Ovary (tissue), 9 donors: ENCODE results near the gene ALX4. TPM values are rescaled to one million over a fixed set of nuclear protein-coding genes. Genes with fewer than 3 reads are reported as not detected.

Experiments
- DNase-seq, 5 donors: peaks; one replicate each; pipeline ENCODE4 v3.0.0-alpha.2; 2019 to 2020
- H3K27ac ChIP-seq, 2 donors: fragments of 200-600 bp; one replicate each; pipeline versions ENCODE4 v1.5.1 to v1.8.0; 2019 to 2022
- H3K27me3 ChIP-seq: fragments of 200-600 bp; one replicate; pipeline ENCODE4 v1.8.0; 2022
- H3K36me3 ChIP-seq: fragments of 200-600 bp; sonication (generic); one replicate; pipeline ENCODE4 v1.5.1; 2019
- H3K4me1 ChIP-seq: one replicate; pipeline ENCODE4 v1.8.1; 2013; ENCODE audit warnings: mild to moderate bottlenecking, moderate library complexity; ENCODE audit not compliant: insufficient read depth
- H3K4me3 ChIP-seq: fragments of 200-600 bp; sonication (generic); one replicate; pipeline ENCODE4 v1.5.1; 2017
- H3K9me3 ChIP-seq, 2 donors: fragments of 200-600 bp in 1 of 2; sonication (generic) in 1 of 2; one replicate each; pipeline versions ENCODE4 v1.5.1 to v1.8.1; 2013 to 2019; ENCODE audit warnings: mild to moderate bottlenecking in 1 of 2, moderate library complexity in 1 of 2
- EP300 ChIP-seq: sonication (generic); formaldehyde crosslinking; IDR thresholded peaks from one replicate; pipeline ENCODE4 v1.6.1; 2017; ENCODE audit warnings: antibody characterized with exemption
- POLR2A ChIP-seq: fragments of 450-650 bp; IDR thresholded peaks from one replicate; pipeline ENCODE4 v1.6.1; 2017; ENCODE audit warnings: antibody characterized with exemption, mild to moderate bottlenecking, moderate library complexity
- whole genome bisulfite sequencing, 3 donors: extraction: QIAGEN DNeasy Blood & Tissue Kit in 1 of 3; methylation state at CpG; one replicate each; pipeline versions ENCODE4 v1.1.5 to v1.1.7; 2013 to 2017; 5-methylcytosine and 5-hydroxymethylcytosine counted together
- intact Hi-C, 4 donors: fragments of 100-400 bp; cut with DNase I; formaldehyde crosslinking; loops; one replicate each; pipeline versions ENCODE4 v1.11.0 to v1.15.1; 2022 to 2023
- polyA plus RNA-seq, 2 donors: library from polyadenylated mRNA; stranded (reverse); fragments of 200-250 nt in 1 of 2; fragments of 350-450 nt in 1 of 2; fragmentation: Illumina TruSeq in 1 of 2; extraction: RNeasy Lipid Tissue Mini Kit (QIAGEN cat#74804) in 1 of 2; gene quantifications; one replicate each; pipeline ENCODE4 v1.2.3, GENCODE V29; 2013 to 2014
- total RNA-seq, 7 donors: library from RNA; depleted of rRNA in 2 of 7; stranded (reverse); fragments of >200 nt in 2 of 7; fragmentation: NEBNext Ultra II Directional in 3 of 7; extraction: Animal tissue kit (Norgen Biotek cat#: 25700) in 3 of 7; gene quantifications; one replicate each; pipeline versions ENCODE4 v1.1.0 to v1.2.4, GENCODE V29; 2016 to 2023
- TF ChIP-seq, protein P1 (sequence below), 3 donors: fragments of 450-650 bp in 2 of 3; fragments of 200-600 bp in 1 of 3; IDR thresholded peaks; one replicate each; pipeline versions ENCODE4 v1.5.1 to v1.8.0; 2016 to 2022; ENCODE audit warnings: antibody characterized with exemption in 3 of 3, mild to moderate bottlenecking in 1 of 3
- donor health status: DM: no; HTN: no; CAD: no; lungs with moderate emphysema.
- donor health status: DM: no; HTN: no; CAD: no.
- donor health status: Bipolar disorder and iron deficiency.
- donor health status: DM: yes; HTN: yes; CAD: no.
- donor health status: DM: no; HTN: no; CAD: no.
- donor health status: DM: yes; HTN: yes; CAD: no.

ALX4 gene
- total and polyA plus RNA-seq, 9 donors = 0.01 to 0.18 (median 0.05) TPM; not detected in 4

DNA sequence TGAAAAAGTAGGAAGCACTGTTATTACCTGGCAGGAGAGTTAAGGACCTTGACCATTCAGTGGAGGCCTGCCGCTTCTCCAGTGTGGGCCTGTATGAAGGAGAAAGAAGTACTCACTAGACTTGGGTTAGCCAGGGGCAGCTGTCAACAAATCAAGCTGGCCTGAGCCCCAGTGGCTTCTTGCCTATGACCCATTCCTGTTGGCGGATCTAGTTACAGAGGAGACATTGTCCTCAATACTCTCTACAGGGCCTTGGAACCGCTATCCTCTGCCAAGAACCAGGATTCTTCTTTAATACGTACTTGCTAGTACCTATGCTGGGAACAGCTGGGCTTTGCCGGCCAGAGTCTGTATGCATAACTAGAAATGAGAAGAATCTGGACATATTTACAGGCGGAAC, 68.1 kb downstream of the ALX4 start:
- Histone ChIP-seq H3K27ac (no peak overlapping the region), H3K27me3 (no peaks in the 10 kb centered on the region), H3K9me3 (no peaks in the 10 kb centered on the region), H3K36me3 (no peaks in the 10 kb centered on the region), H3K4me1 (peaks cover 12% of the 10 kb centered on the region), H3K4me3 (no peak overlapping the region)
- TF ChIP-seq POLR2A (no peak), EP300 (no peak)
- TF ChIP-seq, protein P1, sequence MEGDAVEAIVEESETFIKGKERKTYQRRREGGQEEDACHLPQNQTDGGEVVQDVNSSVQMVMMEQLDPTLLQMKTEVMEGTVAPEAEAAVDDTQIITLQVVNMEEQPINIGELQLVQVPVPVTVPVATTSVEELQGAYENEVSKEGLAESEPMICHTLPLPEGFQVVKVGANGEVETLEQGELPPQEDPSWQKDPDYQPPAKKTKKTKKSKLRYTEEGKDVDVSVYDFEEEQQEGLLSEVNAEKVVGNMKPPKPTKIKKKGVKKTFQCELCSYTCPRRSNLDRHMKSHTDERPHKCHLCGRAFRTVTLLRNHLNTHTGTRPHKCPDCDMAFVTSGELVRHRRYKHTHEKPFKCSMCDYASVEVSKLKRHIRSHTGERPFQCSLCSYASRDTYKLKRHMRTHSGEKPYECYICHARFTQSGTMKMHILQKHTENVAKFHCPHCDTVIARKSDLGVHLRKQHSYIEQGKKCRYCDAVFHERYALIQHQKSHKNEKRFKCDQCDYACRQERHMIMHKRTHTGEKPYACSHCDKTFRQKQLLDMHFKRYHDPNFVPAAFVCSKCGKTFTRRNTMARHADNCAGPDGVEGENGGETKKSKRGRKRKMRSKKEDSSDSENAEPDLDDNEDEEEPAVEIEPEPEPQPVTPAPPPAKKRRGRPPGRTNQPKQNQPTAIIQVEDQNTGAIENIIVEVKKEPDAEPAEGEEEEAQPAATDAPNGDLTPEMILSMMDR (IDR thresholded peaks at IDR 0.05) = no peak
- DNase-seq = no peak
- WGBS, 3 donors = 71 to 90% (median 82%) methylated on average over 6 of the region's 6 CpGs
- intact Hi-C loops = no loop called here

DNA sequence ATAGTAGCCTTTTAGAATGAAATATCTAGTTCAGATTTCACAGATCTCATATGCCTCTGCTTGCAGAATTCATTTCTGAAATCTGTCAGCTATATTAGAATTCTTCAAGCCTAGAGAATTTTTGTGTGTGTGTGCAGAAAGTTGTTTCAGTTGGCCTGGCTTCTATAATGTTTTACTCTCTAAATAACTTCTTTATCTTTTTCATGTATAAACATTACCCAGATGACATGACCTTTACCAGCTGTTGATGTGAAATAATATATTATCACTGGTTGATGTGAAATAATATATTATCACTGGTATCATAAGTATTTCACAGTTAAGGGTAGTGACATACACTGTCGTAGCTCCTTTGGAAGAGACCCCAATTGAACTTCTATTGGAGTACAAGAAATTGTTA, 72.8 kb downstream of the ALX4 start:
- no peaks in the 10 kb centered on the region for H3K9me3 ChIP-seq
- H3K27me3 ChIP-seq = no peaks in the 10 kb centered on the region
- H3K4me1 ChIP-seq = no peaks in the 10 kb centered on the region
- H3K36me3 ChIP-seq = no peaks in the 10 kb centered on the region
- 16 to 41% (median 27%) methylated on average over 1 of the region's 1 CpG for WGBS, 3 donors
- TF ChIP-seq, protein P1 (IDR thresholded peaks at IDR 0.05) = no peak
- TF ChIP-seq POLR2A (no peak), EP300 (no peak)
- H3K27ac ChIP-seq = no peak overlapping the region
- no peak for DNase-seq
- no peak overlapping the region for H3K4me3 ChIP-seq
- intact Hi-C loops = no loop called here

DNA sequence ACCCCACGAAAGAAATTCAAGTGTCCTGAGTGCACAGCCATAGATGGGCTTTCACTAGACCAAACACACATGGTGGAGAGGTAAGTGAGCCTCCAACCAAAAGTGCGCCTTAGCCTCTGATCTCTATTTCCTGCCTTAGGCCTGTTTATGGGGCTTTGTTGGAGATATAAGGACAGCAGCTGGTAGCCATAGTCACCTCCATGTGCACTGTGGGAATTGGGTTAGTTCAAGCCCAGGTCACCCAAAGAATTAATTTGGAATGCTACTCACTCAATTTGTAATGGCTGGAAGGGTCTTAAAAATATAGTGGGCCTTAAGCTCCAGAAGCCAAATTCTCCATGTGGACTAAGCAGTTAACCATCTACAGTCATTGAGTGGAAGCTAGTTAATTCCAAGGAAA, 73.6 kb downstream of the ALX4 start:
- Histone ChIP-seq H3K27me3 (no peaks in the 10 kb centered on the region), H3K27ac (no peak overlapping the region), H3K4me3 (no peak overlapping the region), H3K36me3 (no peaks in the 10 kb centered on the region), H3K4me1 (no peaks in the 10 kb centered on the region), H3K9me3 (no peaks in the 10 kb centered on the region)
- DNase-seq = no peak
- intact Hi-C loops = no loop called here
- TF ChIP-seq, protein P1 (IDR thresholded peaks at IDR 0.05) = no peak
- TF ChIP-seq POLR2A = no peak
- no peak for TF ChIP-seq EP300
- 95 to 97% (median 97%) methylated on average over 2 of the region's 2 CpGs for WGBS, 3 donors

DNA sequence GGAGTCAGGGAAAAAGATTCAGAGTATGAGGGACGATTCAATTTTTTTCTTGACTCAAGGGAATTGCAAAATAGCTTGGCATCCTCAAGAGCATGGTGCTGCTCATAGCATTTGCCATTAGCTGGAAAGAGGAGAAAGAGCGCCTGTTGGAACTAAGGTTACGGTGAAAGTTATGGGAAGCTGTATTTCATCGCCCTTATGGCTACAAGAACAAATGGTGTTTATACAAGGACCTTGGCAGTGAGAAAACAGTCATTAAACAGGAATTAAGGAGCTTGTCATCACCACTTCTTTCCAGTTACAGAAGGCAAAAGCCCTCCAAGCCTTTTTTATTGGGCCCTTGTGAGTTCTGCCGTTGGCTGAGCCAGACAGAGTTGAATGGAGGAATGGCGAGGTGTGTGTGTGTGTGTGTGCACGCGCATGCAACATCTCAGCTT, 74.2 kb downstream of the ALX4 start:
- WGBS, 3 donors = 82 to 91% (median 84%) methylated on average over 8 of the region's 8 CpGs
- Histone ChIP-seq H3K27me3 (no peaks in the 10 kb centered on the region), H3K4me1 (no peaks in the 10 kb centered on the region), H3K27ac (no peak overlapping the region), H3K36me3 (no peaks in the 10 kb centered on the region), H3K4me3 (no peak overlapping the region), H3K9me3 (no peaks in the 10 kb centered on the region)
- intact Hi-C loops = no loop called here
- TF ChIP-seq EP300 (no peak), POLR2A (no peak)
- TF ChIP-seq, protein P1 (IDR thresholded peaks at IDR 0.05) = no peak
- DNase-seq = no peak

DNA sequence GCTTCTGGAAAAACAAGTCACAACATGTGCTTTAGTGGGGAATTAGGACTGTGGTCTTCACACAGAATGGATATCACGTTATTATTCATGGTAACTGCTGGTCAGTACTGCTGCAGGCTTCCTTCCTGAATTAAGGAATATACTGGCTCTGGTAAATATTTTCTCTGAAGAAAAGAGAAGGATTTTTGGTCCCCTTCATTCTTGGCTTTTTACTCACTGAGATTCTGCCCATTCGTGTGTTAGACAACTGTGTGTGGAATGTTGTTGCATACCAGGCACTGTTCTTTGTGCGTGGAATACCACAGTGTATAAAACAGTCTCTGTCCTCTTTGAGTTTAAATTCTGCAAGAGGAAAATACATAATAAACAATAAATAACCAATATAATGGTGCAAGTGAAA, 80.3 kb downstream of the ALX4 start:
- Histone ChIP-seq H3K27me3 (no peaks in the 10 kb centered on the region), H3K27ac (no peak overlapping the region), H3K4me3 (no peak overlapping the region), H3K9me3 (no peaks in the 10 kb centered on the region), H3K36me3 (no peaks in the 10 kb centered on the region), H3K4me1 (no peaks in the 10 kb centered on the region)
- intact Hi-C loops = no loop called here
- whole genome bisulfite sequencing, 3 donors = 57 to 67% (median 66%) methylated on average over 3 of the region's 3 CpGs
- TF ChIP-seq, protein P1 (IDR thresholded peaks at IDR 0.05) = no peak
- no peak for DNase-seq
